Psoas muscle (tissue), 8 donors: ENCODE results near the gene SRSF12. TPM values are rescaled to one million over a fixed set of nuclear protein-coding genes. Genes with fewer than 3 reads are reported as not detected.

Experiments used
- ATAC-seq, 4 donors: fragments of 200-7000 bp; cut with Tn5 transposase; one replicate each; pipeline ENCODE4 v1.9.1; 2020; ENCODE audit warnings: moderate library complexity in 3 of 4, mild to moderate bottlenecking in 2 of 4
- DNase-seq, 2 donors: peaks; one replicate each; pipeline ENCODE4 v3.0.0-alpha.2; 2020
- H3K27ac ChIP-seq: fragments of 200-600 bp; one replicate; pipeline ENCODE4 v1.8.0; 2022
- H3K27me3 ChIP-seq, 3 donors: fragments of 200-600 bp in 1 of 3; one replicate each; pipeline versions ENCODE4 v1.6.1 to v1.8.0; 2013 to 2022; ENCODE audit warnings: low read length in 2 of 3, mild to moderate bottlenecking in 2 of 3, moderate library complexity in 1 of 3; ENCODE audit not compliant: insufficient read depth in 3 of 3
- H3K36me3 ChIP-seq, 2 donors: fragments of 200-600 bp in 1 of 2; one replicate each; pipeline versions ENCODE4 v1.6.1 to v1.8.0; 2013 to 2022; ENCODE audit warnings: low read depth in 1 of 2, mild to moderate bottlenecking in 1 of 2, moderate library complexity in 1 of 2; ENCODE audit not compliant: insufficient read depth in 1 of 2
- H3K4me1 ChIP-seq: fragments of 200-600 bp; one replicate; pipeline ENCODE4 v1.8.0; 2022
- H3K4me3 ChIP-seq: fragments of 200-600 bp; one replicate; pipeline ENCODE4 v1.8.0; 2022; ENCODE audit warnings: mild to moderate bottlenecking
- H3K9me3 ChIP-seq: fragments of 200-600 bp; one replicate; pipeline ENCODE4 v1.8.0; 2022
- WGBS, 3 donors: extraction: QIAGEN DNeasy Blood & Tissue Kit; methylation state at CpG; one replicate each; pipeline versions ENCODE4 v1.1.6 to v1.1.7; 2013; 5-methylcytosine and 5-hydroxymethylcytosine counted together
- intact Hi-C, 2 donors: fragments of 100-400 bp; cut with DNase I; formaldehyde crosslinking; loops; one replicate each; pipeline versions ENCODE4 v1.11.0 to v1.14.2; 2022
- long read RNA-seq, 2 donors: library from polyadenylated mRNA; unstranded; transcript quantifications; one replicate each; pipeline ENCODE4 v2.0.0, GENCODE V29; 2021
- polyA plus RNA-seq, 3 donors: library from polyadenylated mRNA; stranded (reverse); fragments of 200-250 nt; gene quantifications; one replicate each; pipeline ENCODE4 v1.2.3, GENCODE V29; 2013
- total RNA-seq, 4 donors: library from RNA; stranded (reverse); fragmentation: NEBNext Ultra II Directional in 2 of 4; extraction: Animal tissue kit (Norgen Biotek cat#: 25700) in 2 of 4; gene quantifications; one replicate each; pipeline versions ENCODE4 v1.2.1 to v1.2.4, GENCODE V29; 2021 to 2023
- TF ChIP-seq, protein P1 (sequence below): fragments of 200-600 bp; IDR thresholded peaks from one replicate; pipeline ENCODE4 v1.8.0; 2022; ENCODE audit warnings: antibody characterized with exemption
- donor health status: healthy with polysubstance abuse.
- donor health status: DM: no; HTN: no; CAD: no; lungs with moderate emphysema.
- donor health status: Bipolar disorder and iron deficiency.
- donor health status: healthy.
- donor health status: DM: yes; HTN: yes; CAD: no.
- donor health status: DM: no; HTN: no; CAD: no.
- donor health status: DM: no; HTN: no; CAD: no.
- donor health status: DM: yes; HTN: yes; CAD: no.

The SRSF12 gene
- total RNA-seq (under 1 TPM; 0.21 to 0.71 (median 0.24) TPM), polyA plus RNA-seq (under 1 TPM; 0.09 to 0.29 (median 0.13) TPM)
- long read RNA-seq, donor 1 = 0 reads
- long read RNA-seq, donor 2, partial matches to known transcripts = 0 of 2 reads
- long read RNA-seq, donor 2, other reads (novel, unspliced or antisense) = 0 of 2 reads

DNA sequence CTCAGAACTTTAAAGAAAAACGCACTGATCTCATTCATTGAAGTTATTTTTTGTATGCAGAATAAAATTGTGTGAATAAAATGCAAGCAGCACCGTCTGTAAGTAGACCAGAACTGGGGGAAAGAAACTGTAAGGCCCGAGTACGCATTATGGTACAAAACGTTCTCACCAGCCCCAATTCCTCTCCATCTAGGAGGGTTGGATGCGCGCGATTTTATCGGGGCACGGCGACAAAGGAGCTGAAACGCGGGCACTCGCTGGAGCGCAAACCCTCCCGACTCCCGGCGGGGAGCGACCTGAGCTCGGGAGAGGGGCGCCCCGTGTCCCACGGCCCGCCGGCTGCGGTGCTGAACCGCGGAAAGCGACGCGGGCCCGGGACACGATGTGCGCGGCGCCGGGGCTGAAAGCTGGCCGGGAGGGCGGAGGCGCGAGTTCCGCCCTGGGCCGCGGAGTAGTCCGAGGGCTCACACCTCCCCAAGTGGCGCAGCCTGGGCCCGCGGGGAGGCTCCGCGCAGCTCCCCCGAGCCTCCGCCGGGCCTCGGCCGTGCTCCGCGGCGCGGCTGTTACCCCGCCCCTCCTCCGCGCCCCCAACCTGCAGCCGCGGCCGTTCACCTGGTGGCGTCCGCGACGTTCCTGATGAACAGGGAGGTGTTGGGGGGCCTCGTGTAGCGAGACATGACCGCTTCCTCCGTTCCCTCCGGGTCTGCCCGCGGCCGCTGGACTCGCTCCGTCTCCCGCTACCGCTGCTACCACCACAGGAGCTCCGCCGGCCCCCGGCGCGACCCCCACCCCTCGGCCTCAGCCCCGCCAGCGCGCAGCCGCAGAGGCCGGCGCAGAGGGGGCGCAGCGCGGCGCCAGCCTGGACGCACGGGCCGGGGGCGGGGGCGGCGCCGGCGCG, at the start of gene SRSF12:
Gene SRSF12, minus strand, starts transcription at position 861 of the 898 bp plus-strand sequence. Its CDS starts 184 bp downstream, at position 677.
- no peaks in the 10 kb centered on the region for H3K9me3 ChIP-seq
- intact Hi-C loops = loop anchor here in 1 of 2 donors (2.0 kb wide), 1 partner anchor 137 kb away; no protein-coding TSS in a partner anchor
- H3K4me3 ChIP-seq = peak within 1 kb of the TSS; percentile 80
- WGBS, 3 donors = 1% methylated on average over 58 to 106 of the region's 106 CpGs
- peak; percentile 40 to 66 for DNase-seq
- no peaks in the 10 kb centered on the region for H3K27me3 ChIP-seq
- peak; percentile 72 to 84 (median 80) for ATAC-seq
- no peaks in the 10 kb centered on the region for H3K36me3 ChIP-seq
- peaks cover 20% of the 10 kb centered on the region for H3K4me1 ChIP-seq
- peak within 1 kb of the TSS; percentile 54 for H3K27ac ChIP-seq
- TF ChIP-seq, protein P1, sequence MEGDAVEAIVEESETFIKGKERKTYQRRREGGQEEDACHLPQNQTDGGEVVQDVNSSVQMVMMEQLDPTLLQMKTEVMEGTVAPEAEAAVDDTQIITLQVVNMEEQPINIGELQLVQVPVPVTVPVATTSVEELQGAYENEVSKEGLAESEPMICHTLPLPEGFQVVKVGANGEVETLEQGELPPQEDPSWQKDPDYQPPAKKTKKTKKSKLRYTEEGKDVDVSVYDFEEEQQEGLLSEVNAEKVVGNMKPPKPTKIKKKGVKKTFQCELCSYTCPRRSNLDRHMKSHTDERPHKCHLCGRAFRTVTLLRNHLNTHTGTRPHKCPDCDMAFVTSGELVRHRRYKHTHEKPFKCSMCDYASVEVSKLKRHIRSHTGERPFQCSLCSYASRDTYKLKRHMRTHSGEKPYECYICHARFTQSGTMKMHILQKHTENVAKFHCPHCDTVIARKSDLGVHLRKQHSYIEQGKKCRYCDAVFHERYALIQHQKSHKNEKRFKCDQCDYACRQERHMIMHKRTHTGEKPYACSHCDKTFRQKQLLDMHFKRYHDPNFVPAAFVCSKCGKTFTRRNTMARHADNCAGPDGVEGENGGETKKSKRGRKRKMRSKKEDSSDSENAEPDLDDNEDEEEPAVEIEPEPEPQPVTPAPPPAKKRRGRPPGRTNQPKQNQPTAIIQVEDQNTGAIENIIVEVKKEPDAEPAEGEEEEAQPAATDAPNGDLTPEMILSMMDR = no peak

DNA sequence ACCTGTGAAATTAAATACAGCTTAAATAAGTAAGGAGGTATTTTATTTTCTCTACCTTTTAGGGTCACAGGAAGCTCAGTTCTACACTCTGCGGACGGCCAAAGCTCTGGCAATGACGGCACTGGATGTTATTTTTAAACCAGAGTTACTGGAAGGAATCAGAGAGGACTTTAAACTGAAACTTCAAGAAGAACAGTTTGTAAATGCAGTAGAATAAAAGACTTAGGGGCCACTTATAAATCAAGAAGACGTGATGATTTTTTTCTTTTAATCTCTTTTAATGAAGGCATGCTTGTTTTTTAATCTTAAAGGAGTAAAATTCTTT, 44.1 kb upstream of the SRSF12 start:
- ATAC-seq (peak; percentile 88 to 92 (median 90)), DNase-seq (peak in 1 of 2 donors; percentile 32)
- Histone ChIP-seq H3K9me3 (no peaks in the 10 kb centered on the region), H3K4me1 (peaks cover 20% of the 10 kb centered on the region), H3K27me3 (no peaks in the 10 kb centered on the region), H3K4me3 (peak overlapping the region; percentile 40), H3K27ac (peak overlapping the region; percentile 90), H3K36me3 (peaks cover 2 to 78% of the 10 kb centered on the region in 2 donors)
- 12 to 27% (median 18%) methylated on average over 4 of the region's 4 CpGs for WGBS, 3 donors
- intact Hi-C loops = no loop called here
- TF ChIP-seq, protein P1 = no peak

GRCh38 chr6:89161326-89162046, 43.6 kb upstream of the SRSF12 start:
- intact Hi-C loops = no loop called here
- WGBS, 3 donors = 43 to 61% (median 47%) methylated on average over 7 of the region's 7 CpGs
- TF ChIP-seq, protein P1 = no peak
- DNase-seq (no peak), ATAC-seq (peak; percentile 74 to 78 (median 78))
- Histone ChIP-seq H3K4me3 (peak overlapping the region; percentile 40), H3K36me3 (peaks cover 2 to 83% of the 10 kb centered on the region in 2 donors), H3K4me1 (peaks cover 20% of the 10 kb centered on the region), H3K27me3 (no peaks in the 10 kb centered on the region), H3K27ac (peak overlapping the region; percentile 90), H3K9me3 (no peaks in the 10 kb centered on the region)

DNA sequence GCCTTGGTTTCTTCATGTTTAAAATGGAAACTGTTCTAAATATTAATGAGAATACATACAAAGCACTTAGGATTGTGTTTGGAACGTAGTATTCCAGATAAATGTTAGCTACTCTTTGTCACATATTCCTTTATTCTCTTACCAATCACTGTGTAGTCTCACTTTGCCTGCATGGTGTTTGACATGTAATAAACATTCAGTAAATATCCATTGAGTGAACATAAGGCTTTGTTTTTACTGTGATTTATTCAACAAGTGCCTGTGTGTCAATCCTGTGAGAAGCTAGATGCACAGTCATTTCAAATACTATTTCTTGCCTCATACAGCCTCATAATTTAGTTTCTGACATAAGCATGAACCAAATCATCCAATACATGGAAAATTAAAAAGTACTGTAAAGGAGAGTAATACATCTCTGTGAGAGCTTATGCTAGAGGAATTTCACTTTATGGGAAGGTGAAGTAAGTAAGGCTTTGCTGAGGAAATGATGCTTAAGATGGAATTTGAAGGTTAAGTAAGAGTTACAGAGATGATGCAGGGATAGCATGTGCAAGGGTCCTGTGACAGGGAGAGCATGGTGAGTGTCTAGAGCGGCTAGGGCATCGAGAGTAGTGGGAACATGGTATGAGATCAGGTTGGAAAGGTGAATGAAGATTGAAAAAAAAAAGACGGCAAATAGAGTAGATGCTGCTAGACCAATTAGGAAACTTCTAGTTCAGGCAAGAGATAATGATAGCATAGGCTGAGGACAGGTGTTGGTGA, 42.6 kb upstream of the SRSF12 start:
- no peak for ATAC-seq
- no peaks in the 10 kb centered on the region for H3K9me3 ChIP-seq
- TF ChIP-seq, protein P1 = no peak
- intact Hi-C loops = no loop called here
- H3K4me1 ChIP-seq = peaks cover 20% of the 10 kb centered on the region
- peaks cover 2 to 87% of the 10 kb centered on the region in 2 donors for H3K36me3 ChIP-seq
- peak overlapping the region; percentile 90 for H3K27ac ChIP-seq
- DNase-seq = no peak
- 95 to 97% (median 95%) methylated on average over 4 of the region's 4 CpGs for WGBS, 3 donors
- no peak overlapping the region for H3K4me3 ChIP-seq
- H3K27me3 ChIP-seq = no peaks in the 10 kb centered on the region
